HG02840 (cell line): ENCODE data around the gene TMEM150A.
"Not testable (repeated sequence)": the region's sequence is repeated elsewhere in the genome, so short reads cannot be mapped to it uniquely, and the experiment has no call there.

ENCODE experiments used
- ATAC-seq: cut with Tn5 transposase; IDR thresholded peaks from one replicate; pipeline ENCODE4 v1.9.1; 2021; ENCODE audit warnings: mild to moderate bottlenecking, moderate library complexity, moderate number of reproducible peaks; ENCODE audit not compliant: unreplicated experiment, low FRiP score

Gene TMEM150A, protein sequence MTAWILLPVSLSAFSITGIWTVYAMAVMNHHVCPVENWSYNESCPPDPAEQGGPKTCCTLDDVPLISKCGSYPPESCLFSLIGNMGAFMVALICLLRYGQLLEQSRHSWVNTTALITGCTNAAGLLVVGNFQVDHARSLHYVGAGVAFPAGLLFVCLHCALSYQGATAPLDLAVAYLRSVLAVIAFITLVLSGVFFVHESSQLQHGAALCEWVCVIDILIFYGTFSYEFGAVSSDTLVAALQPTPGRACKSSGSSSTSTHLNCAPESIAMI

DNA sequence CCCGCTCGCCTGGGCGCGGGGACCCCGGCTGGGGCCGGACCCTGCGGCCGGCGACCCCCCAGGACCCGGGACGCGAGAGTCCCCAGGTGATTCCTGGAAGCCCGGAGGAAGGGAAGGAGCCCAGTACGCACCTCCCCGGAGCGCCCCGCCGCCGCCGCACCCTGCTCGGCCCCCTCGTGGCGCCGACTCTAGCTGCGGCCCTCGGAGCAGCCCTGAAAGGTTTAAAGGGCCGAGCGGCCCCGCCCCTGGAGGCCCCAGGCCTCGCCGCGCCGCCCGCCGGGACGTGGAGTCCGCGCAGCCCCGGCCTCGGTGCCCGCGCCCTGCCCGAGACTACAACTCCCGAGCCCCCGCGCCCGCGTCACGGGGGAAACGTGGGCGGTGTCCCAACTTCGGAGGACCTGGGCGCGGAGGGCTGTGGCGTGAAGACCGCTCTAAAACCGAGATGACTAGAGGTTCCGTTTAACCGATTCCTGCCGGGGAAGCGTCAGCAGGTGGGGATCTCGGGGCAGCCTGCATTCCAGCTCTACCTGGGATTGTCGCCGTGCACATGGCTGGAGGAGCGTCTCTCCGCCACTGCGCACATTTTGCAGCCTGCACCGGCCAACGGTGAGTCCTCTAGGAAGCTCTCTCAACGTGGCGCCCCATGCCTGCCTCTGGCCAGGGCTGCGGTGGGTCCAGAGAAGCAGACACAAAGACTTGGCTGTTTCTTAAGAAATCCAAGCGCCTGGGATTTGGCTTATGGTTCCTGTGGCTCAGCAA lies at the start of gene TMEM150A:
Gene TMEM150A, minus strand, starts transcription at position 223 of the 759 bp plus-strand sequence. CDS start 750 bp downstream, outside the sequence.
- peak; percentile 85 for ATAC-seq

DNA sequence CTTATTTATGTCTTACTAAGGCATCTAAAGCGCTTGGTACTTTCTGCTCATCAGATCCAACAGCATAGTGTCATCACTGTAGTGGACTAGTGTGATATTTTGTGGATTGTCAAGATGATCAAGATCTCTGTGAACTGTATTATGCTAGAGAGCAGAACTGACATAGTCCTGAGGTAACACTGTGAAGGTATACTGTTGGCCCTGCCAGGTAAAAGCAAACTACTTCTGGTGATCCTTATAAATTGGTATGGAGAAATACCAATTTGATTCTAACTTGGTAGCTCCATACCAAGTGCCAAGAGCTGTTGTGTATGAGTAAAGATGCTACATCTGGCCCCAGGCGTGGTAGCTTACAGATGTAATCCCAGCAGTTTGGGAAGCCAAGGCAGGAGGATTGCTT lies 49.6 kb upstream of the TMEM150A start:
- ATAC-seq: no peak

- no peak for ATAC-seq
These were observed 48.6 kb upstream of the TMEM150A start for GRCh38 chr2:85651097-85651496.

- ATAC-seq: no peak
These were observed 48.0 kb upstream of the TMEM150A start for GRCh38 chr2:85650456-85650855.

DNA sequence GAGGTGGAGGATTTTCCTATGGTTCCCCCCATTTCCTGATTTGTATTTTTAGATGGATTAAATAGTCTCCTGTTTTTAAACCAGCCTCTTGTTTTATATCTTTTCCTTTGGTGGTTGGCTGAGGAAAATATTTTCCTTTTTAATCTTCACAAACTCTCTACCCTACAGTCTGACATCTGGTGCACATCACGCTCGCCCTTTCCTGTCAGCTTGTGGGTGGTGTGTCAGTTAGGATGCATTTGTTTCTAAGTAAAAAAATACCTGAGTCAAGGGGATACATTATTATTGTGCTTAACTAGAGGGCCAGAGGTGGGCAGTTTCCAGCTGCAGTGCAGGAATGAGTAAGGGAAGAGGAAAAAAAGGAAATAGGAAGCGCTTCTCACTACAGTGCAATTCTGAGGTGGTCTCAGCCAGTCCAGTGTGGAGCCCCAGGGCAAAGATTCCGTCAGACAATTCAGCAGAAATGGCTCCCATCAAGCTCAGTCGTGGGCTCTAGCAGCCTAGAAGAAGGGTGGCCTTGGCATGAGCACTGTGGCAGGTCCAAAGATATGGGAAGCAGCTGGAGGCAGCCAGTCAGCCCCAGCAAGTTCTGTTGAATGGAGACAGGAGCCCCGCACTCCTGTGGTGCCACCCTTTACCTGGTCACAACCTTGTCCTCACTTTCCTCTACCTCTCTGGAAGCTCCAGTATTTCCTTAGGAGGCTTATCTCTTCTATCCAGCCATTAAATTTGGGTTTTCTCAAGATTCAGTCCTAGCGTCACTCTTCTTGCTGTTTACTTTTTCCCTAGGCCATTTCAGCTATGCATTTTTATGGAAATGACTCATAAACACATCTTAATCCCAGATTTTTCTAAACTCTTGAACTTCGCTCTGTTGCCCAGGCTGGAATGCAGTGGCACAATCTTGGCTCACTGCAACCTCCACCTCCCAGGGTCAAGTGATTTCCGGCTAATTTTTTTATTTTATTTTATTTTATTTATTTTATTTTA lies 47.0 kb upstream of the TMEM150A start:
- no peak for ATAC-seq

DNA sequence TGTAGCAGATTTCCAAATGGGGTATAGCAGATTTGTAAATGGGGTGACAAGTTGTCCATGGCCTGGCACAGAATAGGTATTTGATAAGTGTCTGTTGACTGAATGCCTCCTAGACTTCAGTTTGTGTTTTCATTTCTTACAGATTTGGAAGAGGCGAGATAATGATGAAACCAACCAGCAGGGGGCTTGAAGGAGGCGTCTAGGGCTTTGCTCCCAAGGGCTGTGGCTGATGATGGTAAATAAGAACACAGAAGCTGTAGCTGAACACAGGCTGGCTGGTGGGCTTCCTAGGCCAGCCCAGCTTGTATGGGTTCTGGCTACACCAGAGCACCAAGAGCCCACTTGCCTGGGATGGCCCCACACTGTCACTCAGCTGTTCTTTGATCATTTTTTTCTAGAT lies 46.1 kb upstream of the TMEM150A start:
- no peak for ATAC-seq

DNA sequence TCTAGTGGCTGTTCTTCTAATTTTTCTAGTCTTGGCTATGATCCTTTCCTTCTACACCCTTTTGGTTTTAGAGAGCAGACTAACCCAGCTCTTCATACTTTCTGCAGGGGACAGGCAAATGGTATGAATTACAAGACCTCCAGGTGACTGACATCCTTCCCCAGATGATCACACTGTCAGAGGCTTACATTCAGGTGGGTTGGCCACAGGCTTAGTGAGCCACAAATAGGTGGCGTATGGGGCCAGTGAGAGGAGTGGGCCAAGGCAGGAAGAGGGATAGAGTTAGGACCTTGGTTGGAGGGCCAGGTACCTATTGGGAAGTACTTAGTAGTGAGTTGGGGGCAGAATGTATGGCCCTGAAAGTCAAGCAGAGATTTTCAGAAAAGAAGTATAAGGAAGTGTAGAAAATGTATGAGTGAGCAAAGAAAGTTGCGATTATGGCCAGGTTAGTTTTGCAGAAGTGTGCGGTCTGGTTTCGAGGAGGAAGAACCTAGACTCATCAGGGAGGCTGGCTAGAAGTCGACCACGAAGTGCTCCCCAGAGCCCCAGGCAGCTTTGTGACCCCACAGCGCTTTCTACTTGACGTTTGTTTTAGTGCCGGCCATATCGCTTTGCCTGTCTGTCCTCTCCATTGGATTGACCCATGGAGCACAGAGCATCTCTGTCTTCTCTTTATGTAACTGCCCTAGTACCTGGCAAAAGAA lies 45.5 kb upstream of the TMEM150A start:
- no peak for ATAC-seq

- ATAC-seq: no peak
These were observed 43.7 kb upstream of the TMEM150A start for GRCh38 chr2:85646166-85646565.

GRCh38 chr2:85644909-85645308 lies 42.4 kb upstream of the TMEM150A start:
- no peak for ATAC-seq

DNA sequence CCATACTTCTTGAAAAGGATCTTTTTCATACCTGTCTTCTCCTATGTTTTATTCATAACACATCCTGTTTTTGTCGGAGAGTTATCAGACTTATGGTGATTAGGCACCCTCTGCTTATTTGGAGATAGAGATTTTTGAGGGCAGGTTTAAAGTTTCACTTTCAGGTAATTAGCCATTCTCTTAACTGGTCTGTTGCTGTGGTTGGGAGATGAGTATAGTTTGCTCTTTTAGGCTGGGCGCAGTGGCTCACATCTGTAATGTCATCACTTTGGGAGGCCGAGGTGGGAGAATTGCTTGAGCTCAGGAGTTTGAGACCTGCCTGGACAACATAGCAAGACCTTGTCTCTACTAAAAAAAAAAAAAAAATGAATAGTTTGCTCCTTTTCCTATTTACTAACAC lies 40.2 kb upstream of the TMEM150A start:
- ATAC-seq: no peak

- ATAC-seq: no peak
These were observed 33.1 kb upstream of the TMEM150A start for GRCh38 chr2:85635636-85636035.

DNA sequence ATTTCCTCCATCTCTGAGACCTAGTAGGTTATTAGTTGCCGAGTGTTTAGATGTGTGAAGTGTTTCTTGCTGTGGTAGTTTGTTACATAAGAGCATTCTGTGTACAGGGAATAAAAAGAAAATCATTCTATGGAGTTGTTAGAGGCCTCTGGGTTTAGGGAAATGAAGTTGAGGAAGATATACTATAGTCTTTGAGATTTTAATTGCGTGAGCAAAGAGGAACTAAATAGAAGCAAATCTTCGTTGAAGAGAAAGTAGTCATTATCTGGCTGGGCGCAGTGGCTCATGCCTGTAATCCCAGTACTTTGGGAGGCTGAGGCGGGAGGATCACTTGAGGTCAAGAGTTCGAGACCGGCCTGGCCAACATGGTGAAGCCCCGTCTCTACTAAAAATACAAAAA lies 32.5 kb upstream of the TMEM150A start:
- no peak for ATAC-seq

DNA sequence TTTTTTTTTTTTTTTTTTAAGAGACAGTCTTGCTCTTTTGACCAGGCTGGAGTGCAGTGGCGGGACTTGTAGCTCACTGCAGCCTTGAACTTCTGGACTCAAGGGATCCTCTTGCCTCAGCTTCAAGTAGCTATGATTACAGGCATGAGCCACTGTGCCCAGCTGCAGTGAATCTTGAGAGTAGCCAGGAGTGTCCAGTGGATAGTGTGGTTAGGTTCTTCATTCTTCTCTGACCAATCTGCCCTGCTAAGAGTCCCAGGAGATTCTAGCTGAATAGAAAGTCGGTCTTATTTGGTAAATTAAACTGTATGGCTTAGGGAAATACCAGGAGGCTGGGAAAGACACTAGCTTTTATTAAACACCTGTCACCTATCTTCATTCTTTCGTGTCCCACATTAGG lies 28.8 kb upstream of the TMEM150A start:
- no peak for ATAC-seq

DNA sequence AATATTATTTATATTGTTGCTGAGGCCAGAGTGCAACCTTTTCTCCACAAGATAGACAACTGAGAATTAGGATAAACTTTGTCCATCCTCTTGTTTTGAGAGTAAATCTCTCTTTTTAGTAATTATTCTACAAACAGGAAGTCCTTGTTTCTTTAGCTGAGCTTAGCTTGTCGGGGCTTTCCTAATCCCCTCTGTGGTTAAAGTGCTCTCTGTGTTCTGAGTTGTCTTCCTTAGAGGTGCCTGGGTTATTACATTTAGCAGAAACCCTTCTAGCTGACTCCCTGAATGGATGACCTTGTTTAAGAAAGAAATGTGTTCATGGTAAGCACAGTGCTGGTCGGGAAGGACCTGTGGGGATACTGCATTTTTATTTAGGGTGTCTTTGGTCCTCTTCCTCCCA lies 26.2 kb upstream of the TMEM150A start:
- no peak for ATAC-seq

DNA sequence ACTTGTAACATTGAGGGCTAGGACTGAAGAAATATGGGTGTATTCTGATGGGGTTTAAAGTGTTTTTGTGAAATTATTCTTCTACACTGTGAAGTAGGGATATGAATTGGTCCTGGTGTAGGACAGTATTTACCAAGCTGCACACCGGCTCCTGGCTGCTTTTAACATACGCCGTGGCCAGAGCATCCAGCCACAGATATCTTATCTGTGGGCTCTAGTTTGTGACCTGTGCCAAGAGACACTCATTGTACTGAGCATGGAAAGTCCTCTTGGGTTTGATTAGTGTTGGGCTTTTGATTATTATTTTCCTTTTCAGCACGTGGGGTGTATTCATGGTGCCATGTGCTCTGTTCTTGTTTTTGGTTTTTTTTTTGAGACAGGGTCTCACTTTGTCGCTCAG lies 21.5 kb upstream of the TMEM150A start:
- ATAC-seq: no peak

DNA sequence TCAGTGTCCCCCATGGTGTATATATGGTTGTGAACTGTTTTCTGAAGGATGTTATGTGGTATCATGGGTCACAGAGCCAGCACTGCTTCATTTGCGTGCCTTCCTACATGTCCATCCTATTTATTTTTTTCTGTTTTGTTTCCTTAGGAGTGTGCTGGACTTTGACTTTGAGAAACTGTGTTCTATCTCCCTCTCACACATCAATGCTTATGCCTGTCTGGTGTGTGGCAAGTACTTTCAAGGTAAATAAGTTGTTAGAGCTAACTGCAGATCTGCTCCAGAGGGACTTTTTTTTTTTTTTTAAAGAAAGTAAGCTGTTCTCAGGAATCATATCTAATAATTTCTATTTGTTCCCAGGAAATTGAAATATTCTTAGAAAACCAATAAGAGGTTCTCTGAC lies 18.8 kb upstream of the TMEM150A start:
- ATAC-seq: no peak

GRCh38 chr2:85619617-85620016 lies 17.1 kb upstream of the TMEM150A start:
- no peak for ATAC-seq

- not testable (repeated sequence) for ATAC-seq
These were observed 15.2 kb upstream of the TMEM150A start for GRCh38 chr2:85617723-85618122.

GRCh38 chr2:85615413-85615728 lies 12.9 kb upstream of the TMEM150A start:
- ATAC-seq: no peak

- ATAC-seq: not testable (repeated sequence)
These were observed 12.3 kb upstream of the TMEM150A start for GRCh38 chr2:85614757-85615156.
